Muscle of arm (tissue), 12 donors: ENCODE measurements around the gene TRIM69. TPM values are rescaled to one million over a fixed set of nuclear protein-coding genes. Genes with fewer than 3 reads are reported as not detected.
A peak's percentile ranks its signal among the peaks of the same experiment; 100 is the strongest.
"Not testable (repeated sequence)": the region's sequence is repeated elsewhere in the genome, so short reads cannot be mapped to it uniquely, and the experiment has no call there.

Experiments
- DNase-seq: peaks from one replicate; pipeline ENCODE4 v3.0.0-alpha.2; 2013
- polyA plus RNA-seq, 12 donors: library from polyadenylated mRNA; unstranded; fragments of 120-200 nt; gene quantifications; one replicate each; pipeline ENCODE4 v1.2.1, GENCODE V29; 2013; ENCODE audit not compliant: insufficient read length in 12 of 12

The TRIM69 gene
- polyA plus RNA-seq, 12 donors, result 15.5 to 29.4 (median 24.7) TPM; not detected in 1

DNA sequence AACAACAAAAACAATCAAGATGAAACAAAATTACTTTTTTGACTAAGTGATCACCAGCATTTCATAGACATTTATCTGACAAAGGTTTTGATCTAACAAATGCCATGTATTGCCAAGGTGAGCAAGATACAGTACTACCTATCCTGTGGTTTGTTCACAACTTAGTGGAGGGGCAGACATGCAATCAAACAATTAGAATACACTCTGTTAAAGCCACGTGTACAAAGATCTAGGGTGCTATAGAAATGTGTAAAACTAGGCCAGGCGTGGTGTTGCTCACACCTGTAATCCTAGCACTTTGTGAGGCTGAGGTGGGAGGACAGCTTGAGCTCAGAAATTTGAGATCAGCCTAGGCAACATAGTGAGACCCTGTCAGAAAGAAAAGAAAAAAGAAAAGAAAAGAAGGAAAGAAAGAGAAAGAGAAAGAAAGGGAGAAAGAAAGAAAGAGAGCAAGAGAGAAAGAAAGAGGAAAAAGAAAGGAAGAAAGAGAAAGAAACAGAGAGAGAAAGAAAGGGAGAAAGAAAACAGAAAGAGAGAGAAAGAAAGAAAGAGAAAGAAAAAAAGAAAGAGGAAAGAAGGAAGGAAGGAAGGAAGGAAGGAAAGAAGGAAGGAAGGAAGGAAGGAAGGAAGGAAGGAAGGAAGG, 1.4 kb upstream of the TRIM69 start:
- no peak for DNase-seq

DNA sequence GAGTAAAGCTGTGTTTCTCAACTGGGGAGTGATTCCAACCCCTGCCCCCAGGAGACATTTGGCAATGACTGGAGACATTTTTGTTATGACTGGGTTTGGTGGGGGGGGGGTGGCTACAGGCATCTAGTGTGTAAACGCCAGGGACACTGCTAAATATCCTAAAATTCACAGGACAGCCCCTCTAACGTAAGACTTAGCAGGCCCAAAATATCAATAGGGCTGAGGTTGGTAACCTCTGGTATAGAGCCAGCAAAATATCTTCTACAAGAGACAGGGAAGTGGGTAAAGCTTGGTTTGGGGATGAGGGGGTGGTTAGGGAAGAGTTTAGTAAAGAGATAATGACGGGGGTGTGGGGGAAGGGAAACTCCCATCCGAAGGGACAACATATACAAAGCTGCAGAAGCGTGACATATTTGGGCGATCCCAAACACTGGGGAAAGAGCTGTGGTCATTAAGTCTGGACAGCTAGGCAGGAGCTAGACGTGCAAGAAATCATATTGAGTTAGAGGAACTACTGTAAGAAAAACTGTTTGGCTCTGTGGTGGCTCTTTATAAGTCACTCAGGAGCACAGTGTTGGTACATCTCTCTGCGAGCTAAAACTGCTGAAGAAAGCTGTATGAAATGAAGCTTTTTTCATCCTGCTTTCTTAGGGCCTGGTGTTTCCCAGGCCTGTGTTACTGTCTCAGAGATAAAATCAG, 697 bp upstream of the TRIM69 start:
- no peak for DNase-seq

DNA sequence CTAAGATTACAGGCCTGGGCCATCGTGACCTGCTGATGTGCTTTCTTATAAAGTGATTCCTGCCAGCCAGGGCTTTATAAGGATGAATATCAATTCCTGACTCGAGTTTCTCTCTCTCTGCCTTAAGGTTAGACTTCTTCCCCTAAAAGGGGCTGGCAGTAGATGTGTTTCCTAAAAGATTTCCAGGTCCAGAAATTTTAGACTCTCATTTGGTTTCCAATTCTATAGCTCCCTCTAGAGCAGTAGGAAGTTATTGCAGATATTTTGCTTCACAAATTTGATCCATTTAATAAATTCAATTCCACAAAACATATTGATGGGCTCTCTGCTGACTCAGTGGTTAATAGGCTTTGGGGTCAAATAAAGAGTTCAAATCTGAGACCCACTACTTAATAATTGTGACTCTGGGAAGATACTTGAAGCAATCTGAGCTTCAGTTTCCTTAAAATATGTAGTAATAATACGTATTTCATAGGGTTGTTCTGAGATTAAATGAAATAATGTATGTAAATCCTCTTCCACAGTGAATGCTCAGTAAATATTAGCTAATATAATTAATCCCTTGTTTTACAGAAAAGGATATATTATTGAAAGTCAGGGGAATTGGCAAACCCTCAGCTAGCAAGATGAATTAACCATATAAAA, 2.1 kb downstream of the TRIM69 start:
- no peak for DNase-seq

DNA sequence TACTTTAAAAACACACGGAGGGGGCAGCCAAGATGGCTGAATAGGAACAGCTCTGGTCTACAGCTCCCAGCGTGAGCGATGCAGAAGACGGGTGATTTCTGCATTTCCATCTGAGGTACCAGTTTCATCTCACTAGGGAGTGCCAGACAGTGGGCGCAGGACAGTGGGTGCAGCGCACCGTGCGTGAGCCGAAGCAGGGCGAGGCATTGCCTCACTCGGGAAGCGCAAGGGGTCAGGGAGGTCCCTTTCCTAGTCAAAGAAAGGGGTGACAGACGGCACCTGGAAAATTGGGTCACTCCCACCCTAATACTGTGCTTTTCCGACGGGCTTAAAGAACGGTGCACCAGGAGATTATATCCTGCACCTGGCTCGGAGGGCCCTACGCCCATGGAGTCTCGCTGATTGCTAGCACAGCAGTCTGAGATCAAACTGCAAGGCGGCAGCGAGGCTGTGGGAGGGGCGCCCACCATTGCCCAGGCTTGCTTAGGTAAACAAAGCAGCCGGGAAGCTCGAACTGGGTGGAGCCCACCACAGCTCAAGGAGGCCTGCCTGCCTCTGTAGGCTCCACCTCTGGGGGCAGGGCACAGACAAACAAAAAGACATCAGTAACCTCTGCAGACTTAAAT, 3.0 kb downstream of the TRIM69 start:
- DNase-seq, result not testable (repeated sequence)

DNA sequence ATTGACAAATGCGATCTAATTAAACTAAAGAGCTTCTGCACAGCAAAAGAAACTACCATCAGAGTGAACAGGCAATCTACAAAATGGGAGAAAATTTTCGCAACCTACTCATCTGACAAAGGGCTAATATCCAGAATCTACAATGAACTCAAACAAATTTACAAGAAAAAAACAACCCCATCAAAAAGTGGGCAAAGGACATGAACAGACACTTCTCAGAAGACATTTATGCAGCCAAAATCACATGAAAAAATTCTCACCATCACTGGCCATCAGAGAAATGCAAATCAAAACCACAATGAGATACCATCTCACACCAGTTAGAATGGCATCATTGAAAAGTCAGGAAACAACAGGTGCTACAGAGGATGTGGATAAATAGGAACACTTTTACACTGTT, 7.1 kb downstream of the TRIM69 start:
- not testable (repeated sequence) for DNase-seq

DNA sequence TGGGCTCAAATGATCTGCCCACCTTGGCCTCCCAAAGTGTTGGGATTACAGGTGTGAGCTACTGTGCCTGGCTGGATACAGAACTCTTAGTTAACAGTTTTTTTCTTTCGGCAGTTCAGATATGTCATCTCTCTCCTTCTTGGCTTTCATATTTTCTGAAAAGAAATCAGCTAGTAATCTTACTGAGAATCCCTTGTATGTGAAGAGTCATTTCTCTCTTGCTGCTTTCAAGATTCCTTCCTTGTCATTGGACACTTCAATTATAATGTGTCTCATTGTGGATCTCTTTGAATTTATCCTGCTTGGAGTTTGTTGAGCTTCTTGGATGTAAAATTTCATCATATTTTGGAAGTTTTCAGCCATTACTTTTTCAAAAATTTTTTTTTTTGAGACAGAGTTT, 17.0 kb downstream of the TRIM69 start:
- DNase-seq, result no peak

DNA sequence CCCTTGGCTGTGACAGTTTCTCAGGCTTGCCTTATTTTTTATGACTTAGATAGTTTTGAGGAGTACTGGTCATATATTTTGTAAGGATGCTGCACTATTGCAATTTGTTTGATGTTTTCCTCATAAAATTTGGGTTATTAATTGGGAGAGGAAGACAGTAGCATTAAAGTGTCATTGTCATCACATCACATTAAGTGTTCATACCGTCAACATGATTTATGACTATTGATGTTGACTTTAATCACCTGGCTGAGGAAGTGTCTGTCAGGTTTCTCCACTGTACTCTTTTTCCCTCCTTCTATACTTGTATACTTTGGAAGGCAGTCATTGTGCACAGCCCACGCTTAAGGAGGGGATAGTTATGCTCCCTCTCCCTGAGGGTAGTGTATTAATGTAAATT, 26.9 kb downstream of the TRIM69 start:
- no peak for DNase-seq

DNA sequence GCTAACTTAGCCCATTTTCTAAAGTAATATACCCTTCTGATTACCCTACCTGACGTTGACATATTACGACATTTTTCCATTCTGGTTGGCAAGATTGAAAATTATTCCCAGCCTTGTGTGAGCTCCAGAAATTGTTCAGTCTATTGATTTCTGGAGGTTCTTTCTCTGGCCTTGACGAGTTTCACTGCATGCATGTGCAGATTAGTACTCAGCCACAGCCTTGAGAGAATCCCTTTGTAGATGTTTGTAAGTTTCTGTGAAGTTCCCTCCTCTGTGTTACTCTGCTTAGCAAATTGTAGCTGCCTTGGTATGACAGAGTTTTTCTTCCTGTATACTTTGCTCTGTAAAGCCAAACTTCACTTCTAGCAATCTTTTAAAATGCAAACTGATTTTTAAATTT, 27.5 kb downstream of the TRIM69 start:
- DNase-seq, result no peak

DNA sequence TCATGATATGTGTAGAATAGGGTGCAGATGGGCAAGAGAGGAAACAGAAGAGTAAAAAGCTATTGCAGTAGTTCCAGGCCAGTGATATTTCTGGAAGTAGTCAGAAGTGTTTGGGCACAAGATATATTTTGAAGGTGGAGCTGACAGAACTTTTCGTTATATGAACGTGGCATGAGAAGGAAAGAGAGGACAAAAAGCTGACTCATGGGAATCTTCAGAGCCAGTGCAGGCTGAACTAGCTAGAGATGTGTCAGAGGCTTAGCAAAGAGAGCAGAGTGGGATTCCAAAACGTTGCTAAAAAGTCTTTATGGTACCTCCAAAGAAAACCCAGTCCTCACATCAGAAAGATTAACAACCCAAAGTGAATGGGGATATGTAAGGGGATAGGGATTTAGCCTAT, 28.7 kb downstream of the TRIM69 start:
- no peak for DNase-seq

DNA sequence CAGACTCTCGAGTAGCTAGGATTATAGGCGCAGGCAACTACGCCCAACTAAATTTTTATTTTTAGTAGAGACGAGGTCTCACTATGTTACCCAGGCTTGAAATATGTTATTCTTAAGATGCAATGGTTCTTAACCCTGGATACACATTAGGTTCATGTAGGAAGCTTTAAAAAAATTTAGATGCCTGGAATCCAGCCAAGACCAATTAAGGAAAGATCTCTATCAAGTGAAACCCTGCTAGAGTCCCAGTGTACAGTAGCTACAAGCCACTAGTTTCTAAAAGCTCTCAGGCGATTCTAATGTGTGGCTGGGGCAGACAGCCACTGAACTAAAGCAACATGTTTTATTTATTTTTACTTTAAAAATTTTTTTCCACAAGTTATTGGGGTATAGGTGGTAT, 33.2 kb downstream of the TRIM69 start:
- no peak for DNase-seq

DNA sequence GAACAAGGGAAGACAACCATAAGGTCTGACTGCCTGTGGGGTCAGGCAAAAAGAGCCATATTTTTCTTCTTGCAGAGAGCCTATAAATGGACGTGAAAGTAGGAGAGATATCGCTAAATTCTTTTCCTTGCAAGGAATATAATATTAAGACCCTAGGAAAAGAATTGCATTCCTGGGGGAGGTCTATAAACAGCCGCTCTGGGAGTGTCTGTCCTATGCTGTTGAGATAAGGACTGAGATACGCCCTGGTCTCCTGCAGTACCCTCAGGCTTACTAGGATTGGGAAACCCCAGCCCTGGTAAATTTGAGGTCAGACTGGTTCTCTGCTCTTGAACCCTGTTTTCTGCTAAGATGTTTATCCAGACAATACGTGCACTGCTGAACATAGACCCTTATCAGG, 34.4 kb downstream of the TRIM69 start:
- DNase-seq, result not testable (repeated sequence)

DNA sequence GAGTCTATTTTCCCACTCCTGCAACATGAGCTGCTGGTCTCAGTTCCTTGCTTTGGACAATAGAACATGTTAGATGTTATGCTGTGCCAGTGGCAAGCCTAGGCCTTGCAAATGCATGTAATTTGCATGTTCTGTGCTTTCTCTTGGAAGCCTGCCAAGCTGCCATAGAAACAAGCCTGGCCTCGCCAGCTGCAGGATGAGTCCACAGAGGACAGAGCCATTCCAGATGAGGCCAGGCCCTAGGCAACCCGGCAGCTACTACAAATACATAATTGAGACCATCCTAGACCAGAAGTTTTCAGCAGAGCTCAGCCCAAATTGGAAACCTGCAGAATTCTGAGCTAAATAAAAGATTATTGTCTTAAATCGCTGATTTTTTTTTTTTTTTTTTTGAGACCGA, 39.6 kb downstream of the TRIM69 start:
- peak; percentile 13 for DNase-seq

DNA sequence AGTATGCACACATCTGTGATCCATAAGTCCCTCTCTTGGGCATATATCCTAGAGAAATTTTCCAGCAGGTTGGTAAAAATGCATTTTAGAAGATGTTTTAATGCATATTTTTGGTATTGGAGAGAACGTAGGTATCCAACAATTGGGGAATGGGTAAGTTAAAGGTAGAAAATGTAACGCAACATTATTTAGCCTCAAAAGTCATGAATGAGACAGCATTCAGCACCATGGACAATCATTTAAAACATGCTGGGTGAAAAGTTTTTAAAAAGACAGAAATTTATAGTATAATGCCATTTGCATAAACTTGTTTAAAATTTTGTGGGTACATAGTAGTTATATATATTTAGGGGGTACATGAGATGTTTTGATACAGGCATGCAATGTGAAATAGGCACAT, 43.4 kb downstream of the TRIM69 start:
- DNase-seq, result no peak

DNA sequence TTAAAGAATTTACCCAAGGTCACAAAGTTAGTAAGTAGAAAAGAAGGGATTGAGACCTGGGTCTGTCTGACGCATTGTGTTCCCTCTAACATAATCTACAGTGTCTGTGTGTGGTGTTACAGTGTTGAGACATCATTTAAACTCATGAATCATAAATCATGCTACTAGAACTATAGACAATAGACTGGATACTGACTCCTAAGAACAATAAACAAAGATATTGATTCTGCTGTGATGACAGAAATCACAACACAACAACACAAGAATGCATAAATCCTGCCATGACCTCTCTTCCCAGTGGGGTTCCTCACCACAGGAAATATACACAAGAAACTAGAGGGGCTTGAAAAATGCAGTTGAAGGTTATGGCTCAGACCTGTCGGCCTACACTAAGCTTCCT, 44.3 kb downstream of the TRIM69 start:
- no peak for DNase-seq

DNA sequence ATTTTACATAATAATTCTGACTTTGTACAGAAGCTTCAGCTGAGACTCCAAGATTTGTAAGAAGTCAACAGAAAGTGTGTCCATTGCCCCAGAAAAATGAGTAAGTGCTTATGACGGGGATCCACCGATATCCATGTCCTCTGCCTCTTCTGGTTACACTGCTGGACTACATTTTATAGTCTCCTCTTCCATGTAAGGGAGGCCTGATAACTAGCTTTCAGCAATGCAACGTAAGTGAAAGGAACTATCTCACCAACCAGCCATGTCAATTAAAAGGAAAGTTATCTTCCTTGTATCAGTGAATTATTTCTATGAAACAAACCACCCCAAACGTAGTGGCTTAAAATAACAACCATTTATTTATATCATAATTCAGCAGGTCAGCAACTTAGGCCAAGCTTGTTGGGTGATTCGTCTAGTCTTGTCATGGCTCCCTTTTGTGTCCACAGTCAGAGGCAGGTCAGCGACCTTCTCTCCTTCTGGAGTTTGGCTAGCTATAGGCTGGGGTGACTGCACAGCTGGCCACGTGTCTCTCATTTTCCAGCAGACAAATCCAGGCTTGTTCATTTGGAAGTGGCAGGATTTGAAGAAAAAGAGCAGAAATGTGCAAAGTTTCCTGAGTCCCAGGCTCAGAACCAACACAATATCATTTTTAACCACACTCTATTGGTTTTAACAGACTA, 44.9 kb downstream of the TRIM69 start:
- no peak for DNase-seq

DNA sequence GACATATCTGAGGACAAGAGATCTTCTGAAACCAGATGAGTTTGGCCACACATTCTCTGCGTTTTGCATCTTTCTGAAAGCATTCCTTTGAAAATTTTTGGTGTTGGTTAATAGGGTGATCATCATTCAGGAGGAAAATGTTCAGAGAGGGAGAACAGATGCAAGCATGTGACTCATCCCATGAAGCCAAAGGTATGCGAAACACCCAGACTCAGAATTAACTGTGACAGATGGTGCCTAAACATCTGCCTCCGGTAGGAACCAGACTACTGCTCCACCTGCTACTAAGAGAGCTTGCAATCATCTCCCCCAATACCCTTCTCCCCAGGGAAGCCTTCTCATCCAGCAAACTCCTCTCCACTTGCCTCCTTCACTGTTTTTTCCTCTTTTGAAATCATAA, 46.2 kb downstream of the TRIM69 start:
- DNase-seq, result no peak

DNA sequence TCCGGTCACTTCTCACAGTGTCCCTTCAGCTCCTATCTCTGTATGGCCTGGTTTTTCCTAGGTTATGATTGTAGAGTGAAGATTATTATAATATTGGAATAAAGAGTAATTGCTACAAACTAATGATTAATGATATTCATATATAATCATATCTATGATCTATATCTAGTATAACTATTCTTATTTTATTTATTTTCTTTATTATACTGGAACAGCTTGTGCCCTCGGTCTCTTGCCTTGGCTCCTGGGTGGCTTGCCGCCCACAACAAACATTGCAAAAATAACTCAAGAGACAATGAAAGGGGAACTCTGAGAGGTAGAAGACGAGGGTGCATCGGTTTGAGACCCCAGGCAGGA, 48.6 kb downstream of the TRIM69 start:
- DNase-seq, result not testable (repeated sequence)

DNA sequence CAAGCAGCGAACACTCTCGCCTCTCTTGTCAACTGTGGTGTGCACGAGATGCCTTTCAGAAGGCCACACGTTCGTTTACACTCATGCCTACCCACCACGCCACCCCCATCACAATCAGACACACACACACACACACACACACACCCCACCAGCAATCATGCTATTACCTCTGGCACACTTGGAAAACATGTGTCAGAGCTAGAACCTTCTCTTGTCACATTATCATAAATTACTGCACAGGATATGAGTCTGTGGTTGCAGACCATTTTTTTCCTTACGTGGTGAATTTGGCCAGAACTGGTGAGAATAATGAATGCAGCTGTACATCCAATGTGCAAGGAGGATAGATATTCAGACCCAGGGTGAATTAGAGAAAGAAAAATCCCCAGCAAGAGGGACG, 52.4 kb downstream of the TRIM69 start:
- DNase-seq, result no peak

DNA sequence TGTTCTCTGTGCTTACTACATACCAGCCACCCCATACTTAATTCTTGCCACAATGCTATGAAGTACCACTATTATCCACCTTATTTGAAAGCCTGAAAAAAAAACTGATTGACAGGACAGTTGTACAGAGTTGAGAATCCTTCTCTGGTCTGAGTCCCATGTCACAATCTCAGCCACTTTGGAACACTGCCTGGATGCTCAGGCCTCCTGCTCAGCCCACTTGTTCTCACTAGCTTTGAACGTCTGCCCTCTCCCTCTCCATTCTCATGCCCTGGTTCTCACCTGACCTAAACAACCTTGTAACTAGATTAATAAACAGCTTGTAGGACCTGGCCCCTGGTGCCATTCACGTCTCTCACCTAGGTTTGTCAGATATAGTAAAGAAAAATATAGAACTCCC, 53.9 kb downstream of the TRIM69 start:
- DNase-seq, result no peak

DNA sequence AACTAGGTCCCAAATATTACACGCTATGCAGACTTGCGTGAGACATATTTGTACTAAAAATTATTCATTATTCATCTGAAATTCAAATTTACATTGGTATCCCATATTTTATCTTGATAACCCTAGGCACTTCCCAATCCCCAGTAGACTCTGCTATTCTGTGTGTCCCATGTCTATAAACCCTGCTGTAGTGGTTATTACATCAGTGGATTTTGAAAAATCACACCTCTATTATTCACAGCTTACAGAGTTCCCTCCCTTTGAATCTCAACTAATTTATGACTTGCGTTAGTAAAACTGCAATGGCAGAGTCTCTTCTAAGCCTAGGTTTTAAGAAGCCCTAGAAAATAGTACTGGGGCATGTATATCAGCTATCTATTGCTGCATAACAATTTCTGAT, 54.3 kb downstream of the TRIM69 start:
- DNase-seq, result no peak

DNA sequence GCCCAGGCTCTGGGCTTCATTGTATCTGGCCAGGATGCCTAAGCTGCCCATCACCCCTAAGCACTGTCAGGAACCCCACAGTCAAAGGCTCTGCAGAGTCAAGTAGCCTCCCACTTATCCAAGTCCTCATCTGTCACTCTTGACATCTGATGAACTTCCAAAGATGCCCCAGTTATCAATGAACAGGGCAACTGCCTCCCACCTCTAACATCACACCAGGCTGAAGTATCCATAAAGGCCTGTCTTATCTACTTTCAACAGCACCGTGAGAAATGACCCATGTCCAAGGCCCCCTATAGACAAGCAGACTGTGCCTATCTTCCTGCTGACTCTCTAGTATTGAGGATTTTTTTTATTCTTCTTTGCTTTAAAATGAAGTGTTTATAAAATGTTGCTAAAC, 56.4 kb downstream of the TRIM69 start:
- no peak for DNase-seq

DNA sequence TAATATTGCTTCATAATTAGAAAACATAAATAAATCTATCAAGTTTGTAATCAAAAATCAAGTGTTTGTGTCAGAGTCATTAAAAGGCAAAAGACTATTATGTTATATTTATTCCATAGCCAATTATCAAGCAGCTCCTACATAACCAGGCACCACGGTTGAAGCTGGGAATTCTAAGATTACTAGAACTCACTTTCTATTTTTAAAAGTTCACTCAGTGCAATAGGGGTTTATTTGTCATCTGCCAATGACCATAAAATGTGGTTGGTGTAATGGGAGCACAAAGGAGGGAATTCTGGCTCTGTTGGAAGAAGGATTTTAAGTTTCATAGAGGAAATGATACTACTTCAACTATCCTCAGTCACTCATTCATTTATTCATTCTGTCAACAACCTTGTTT, 57.7 kb downstream of the TRIM69 start:
- no peak for DNase-seq
